GM23338 (cell line): ENCODE measurements around the gene IER2. TPM values are rescaled to one million over a fixed set of nuclear protein-coding genes. Genes with fewer than 3 reads are reported as not detected.
A peak's percentile ranks its signal among the peaks of the same experiment; 100 is the strongest.

Experiments used
- ATAC-seq: fragments of 200-7000 bp; cut with Tn5 transposase; 3 replicates; pipeline ENCODE4 v1.9.1; 2020
- DNase-seq: peaks from one replicate; pipeline ENCODE4 v3.0.0-alpha.2; 2015; ENCODE audit warnings: low spot score
- H2AFZ ChIP-seq: fragments of 200-600 bp; sonication (generic); 2 replicates; pipeline ENCODE4 v1.8.0; 2016; ENCODE audit warnings: antibody characterized with exemption, mild to moderate bottlenecking, moderate library complexity
- H3F3A ChIP-seq: fragments of 200-600 bp; sonication (generic); replicated peaks from 2 replicates; pipeline ENCODE4 v1.8.0; 2017; ENCODE audit warnings: antibody characterized with exemption, mixed run types, low read depth
- H3K27ac ChIP-seq: fragments of 200-600 bp; sonication (generic); 2 replicates; pipeline ENCODE4 v1.6.1; 2016; ENCODE audit warnings: low read depth
- H3K27me3 ChIP-seq: fragments of 200-600 bp; sonication (generic); 2 replicates; pipeline ENCODE4 v1.8.0; 2016; ENCODE audit warnings: mild to moderate bottlenecking, mixed run types, moderate library complexity; ENCODE audit not compliant: insufficient read depth
- H3K36me3 ChIP-seq: fragments of 200-600 bp; sonication (generic); 2 replicates; pipeline ENCODE4 v1.8.0; 2016; ENCODE audit warnings: mild to moderate bottlenecking; ENCODE audit not compliant: insufficient read depth
- H3K4me1 ChIP-seq: fragments of 200-600 bp; sonication (generic); 2 replicates; pipeline ENCODE4 v1.8.0; 2016; ENCODE audit warnings: mild to moderate bottlenecking, moderate library complexity; ENCODE audit not compliant: insufficient read depth
- H3K4me2 ChIP-seq: fragments of 200-600 bp; sonication (generic); 2 replicates; pipeline ENCODE4 v1.7.1; 2017; ENCODE audit warnings: mixed run types
- H3K4me3 ChIP-seq: fragments of 200-600 bp; sonication (generic); 2 replicates; pipeline ENCODE4 v1.6.1; 2016; ENCODE audit warnings: mixed run types
- H3K79me2 ChIP-seq: fragments of 200-600 bp; sonication (generic); replicated peaks from 2 replicates; pipeline ENCODE4 v1.8.0; 2017; ENCODE audit warnings: mild to moderate bottlenecking; ENCODE audit not compliant: insufficient read depth
- H3K9me2 ChIP-seq: fragments of 200-600 bp; sonication (generic); 2 replicates; pipeline ENCODE4 v1.8.0; 2017; ENCODE audit not compliant: insufficient read depth
- H4K20me1 ChIP-seq: fragments of 200-600 bp; sonication (generic); replicated peaks from 2 replicates; pipeline ENCODE4 v1.8.0; 2017; ENCODE audit warnings: mild to moderate bottlenecking; ENCODE audit not compliant: insufficient read depth
- H3K27ac Mint-ChIP-seq: 2 replicates; pipeline ENCODE4 v1.8.0; 2020; ENCODE audit warnings: inconsistent platforms, mild to moderate bottlenecking, moderate library complexity, mixed read lengths
- H3K27me3 Mint-ChIP-seq: 3 replicates; pipeline ENCODE4 v1.8.0; 2022; ENCODE audit warnings: low read depth, mild to moderate bottlenecking, moderate library complexity, mixed read lengths, inconsistent platforms; ENCODE audit not compliant: insufficient read depth, poor library complexity
- H3K36me3 Mint-ChIP-seq: 3 replicates; pipeline ENCODE4 v1.8.0; 2021; ENCODE audit warnings: low read depth, mild to moderate bottlenecking, inconsistent platforms, moderate library complexity, mixed read lengths
- H3K4me1 Mint-ChIP-seq: 3 replicates; pipeline ENCODE4 v1.8.0; 2020; ENCODE audit warnings: mild to moderate bottlenecking, inconsistent platforms, mixed read lengths
- H3K4me3 Mint-ChIP-seq: 3 replicates; pipeline ENCODE4 v1.8.0; 2021; ENCODE audit warnings: moderate library complexity, mild to moderate bottlenecking, inconsistent platforms, mixed read lengths
- H3K9me3 Mint-ChIP-seq: 3 replicates; pipeline ENCODE4 v1.8.0; 2020; ENCODE audit warnings: moderate library complexity, mild to moderate bottlenecking, inconsistent platforms, mixed read lengths
- CTCF ChIP-seq, 2 experiments: fragments of 200-600 bp in 1 of 2; sonication (generic) in 1 of 2; conservative IDR thresholded peaks; 2 replicates each; pipeline versions ENCODE4 v1.5.1 to v1.6.1; 2016 to 2017; ENCODE audit warnings: antibody characterized with exemption in 2 of 2, low read depth in 2 of 2, mild to moderate bottlenecking in 2 of 2, moderate library complexity in 1 of 2
- ETS1 ChIP-seq: IDR thresholded peaks from 2 replicates; pipeline ENCODE4 v1.6.1; 2016; ENCODE audit warnings: antibody characterized with exemption
- EZH2 ChIP-seq: fragments of 200-600 bp; sonication (generic); IDR thresholded peaks from one replicate; pipeline ENCODE4 v1.8.0; 2017; ENCODE audit warnings: antibody characterized with exemption, mild to moderate bottlenecking, low read depth; ENCODE audit not compliant: unreplicated experiment
- NANOG ChIP-seq: IDR thresholded peaks from 2 replicates; pipeline ENCODE4 v1.6.1; 2016; ENCODE audit warnings: antibody characterized with exemption, borderline replicate concordance
- POLR2AphosphoS5 ChIP-seq: IDR thresholded peaks from 2 replicates; pipeline ENCODE4 v1.6.1; 2016; ENCODE audit warnings: antibody characterized with exemption, low read depth
- REST ChIP-seq: IDR thresholded peaks from one replicate; pipeline ENCODE4 v1.6.1; 2018; ENCODE audit warnings: antibody characterized with exemption; ENCODE audit not compliant: unreplicated experiment
- ZNF114 ChIP-seq: fragments of 250-450 bp; sonication (Bioruptor Pico); IDR thresholded peaks from 2 replicates; pipeline ENCODE4 v1.5.0; 2020; ENCODE audit warnings: mild to moderate bottlenecking, moderate library complexity
- ZNF331 ChIP-seq: fragments of 250-450 bp; sonication (Bioruptor Pico); IDR thresholded peaks from 2 replicates; pipeline ENCODE4 v1.5.0; 2020; ENCODE audit warnings: low read depth, mild to moderate bottlenecking, moderate library complexity
- ZNF462 ChIP-seq: fragments of 250-450 bp; sonication (Bioruptor Pico); IDR thresholded peaks from 2 replicates; pipeline ENCODE4 v1.5.0; 2020; ENCODE audit warnings: mild to moderate bottlenecking, moderate library complexity
- polyA plus RNA-seq: library from polyadenylated mRNA; unstranded; fragments of >200 nt; fragmentation: Nextera tagmentation; extraction: Ambion mirVana; gene quantifications from 2 replicates; pipeline ENCODE4 v1.2.1, GENCODE V29; 2016
- total RNA-seq: library from RNA; depleted of rRNA; stranded (reverse); fragments of >200 nt; shearing (Covaris generic); gene quantifications from 2 replicates; pipeline ENCODE4 v1.2.3, GENCODE V29; 2014

The IER2 gene
- total and polyA plus RNA-seq, 2 experiments from 2014 or later, result 124 to 191 TPM

- TF ChIP-seq ZNF462, result no peak
- TF ChIP-seq EZH2, result no peak
- TF ChIP-seq POLR2AphosphoS5, result no peak
These were observed 48.4 kb upstream of the IER2 start (continued) for GRCh38 chr19:13101590-13102415.

- no peak overlapping the region for H3K27ac Mint-ChIP-seq
- Histone ChIP-seq H3K36me3 (no peaks in the 10 kb centered on the region), H3K27me3 (peaks cover 54% of the 10 kb centered on the region), H3K27ac (no peak overlapping the region), H3K79me2 (no peaks in the 10 kb centered on the region), H3K4me2 (peak overlapping the region; percentile 83), H4K20me1 (peaks cover 5% of the 10 kb centered on the region; the same call in 1 of the 2 replicates), H3K4me3 (peak overlapping the region; percentile 56), H3K4me1 (peaks cover 25% of the 10 kb centered on the region), H3F3A (peaks cover 21% of the 10 kb centered on the region), H3K9me2 (no peaks in the 10 kb centered on the region), H2AFZ (peak overlapping the region; percentile 69)
- H3K4me1 Mint-ChIP-seq, result peaks cover 9% of the 10 kb centered on the region; the same call in 2 of the 3 replicates
- peak; percentile 10 for ATAC-seq
- peaks cover 3% of the 10 kb centered on the region for H3K36me3 Mint-ChIP-seq
- H3K9me3 Mint-ChIP-seq, result no peaks in the 10 kb centered on the region
- peak overlapping the region; percentile 23; the same call in 1 of the 3 replicates for H3K4me3 Mint-ChIP-seq
- peaks cover 47% of the 10 kb centered on the region for H3K27me3 Mint-ChIP-seq
- DNase-seq, result no peak
- TF ChIP-seq NANOG (no peak), CTCF (conservative IDR thresholded peaks at IDR 0.05; ENCODE audit: low read depth in 2 of 2) (no peak), ZNF114 (no peak), EZH2 (no peak), ZNF331 (CRISPR knock-in tag) (no peak), ETS1 (no peak), REST (no peak)
These were observed 47.9 kb upstream of the IER2 start for GRCh38 chr19:13102416-13102665.
